ENCODE results near the gene BOC.

DNA sequence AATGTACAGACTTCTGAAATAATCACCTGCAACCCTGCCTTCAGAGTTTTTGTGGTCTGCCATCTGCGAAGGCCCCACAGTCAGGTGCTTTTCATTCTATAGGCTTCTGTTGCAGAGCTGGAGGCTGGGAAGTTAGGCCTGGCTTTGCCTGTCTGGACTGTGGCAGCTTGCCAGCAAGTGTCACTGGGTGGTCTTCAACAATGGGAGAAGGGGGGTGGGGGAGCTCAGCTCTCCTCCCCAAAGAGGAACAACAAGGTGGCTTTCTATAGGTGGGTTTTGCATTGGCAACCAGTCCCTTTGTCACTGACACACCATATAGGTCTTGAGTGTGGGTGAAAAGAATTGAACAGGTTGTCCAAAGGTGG lies 7.3 kb downstream of the BOC start:
- TF ChIP-seq CTCF (CRISPR knock-in tag; IDR thresholded peaks at IDR 0.05) (no peak), ZBTB33 (CRISPR knock-in tag; IDR thresholded peaks at IDR 0.05) (no peak), ZFAT (CRISPR knock-in tag; conservative IDR thresholded peaks at IDR 0.05) (no peak), ESRRA (CRISPR knock-in tag; IDR thresholded peaks at IDR 0.05; ENCODE audit: low read depth) (no peak)
- TF ChIP-seq, protein P1, sequence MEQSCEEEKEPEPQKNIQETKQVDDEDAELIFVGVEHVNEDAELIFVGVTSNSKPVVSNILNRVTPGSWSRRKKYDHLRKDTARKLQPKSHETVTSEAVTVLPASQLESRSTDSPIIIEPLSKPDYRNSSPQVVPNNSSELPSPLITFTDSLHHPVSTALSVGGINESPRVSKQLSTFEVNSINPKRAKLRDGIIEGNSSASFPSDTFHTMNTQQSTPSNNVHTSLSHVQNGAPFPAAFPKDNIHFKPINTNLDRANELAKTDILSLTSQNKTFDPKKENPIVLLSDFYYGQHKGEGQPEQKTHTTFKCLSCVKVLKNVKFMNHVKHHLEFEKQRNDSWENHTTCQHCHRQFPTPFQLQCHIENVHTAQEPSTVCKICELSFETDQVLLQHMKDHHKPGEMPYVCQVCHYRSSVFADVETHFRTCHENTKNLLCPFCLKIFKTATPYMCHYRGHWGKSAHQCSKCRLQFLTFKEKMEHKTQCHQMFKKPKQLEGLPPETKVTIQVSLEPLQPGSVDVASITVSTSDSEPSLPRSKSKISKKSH (CRISPR knock-in tag; IDR thresholded peaks at IDR 0.05; ENCODE audit: borderline replicate concordance) = no peak
- TF ChIP-seq, protein P2, sequence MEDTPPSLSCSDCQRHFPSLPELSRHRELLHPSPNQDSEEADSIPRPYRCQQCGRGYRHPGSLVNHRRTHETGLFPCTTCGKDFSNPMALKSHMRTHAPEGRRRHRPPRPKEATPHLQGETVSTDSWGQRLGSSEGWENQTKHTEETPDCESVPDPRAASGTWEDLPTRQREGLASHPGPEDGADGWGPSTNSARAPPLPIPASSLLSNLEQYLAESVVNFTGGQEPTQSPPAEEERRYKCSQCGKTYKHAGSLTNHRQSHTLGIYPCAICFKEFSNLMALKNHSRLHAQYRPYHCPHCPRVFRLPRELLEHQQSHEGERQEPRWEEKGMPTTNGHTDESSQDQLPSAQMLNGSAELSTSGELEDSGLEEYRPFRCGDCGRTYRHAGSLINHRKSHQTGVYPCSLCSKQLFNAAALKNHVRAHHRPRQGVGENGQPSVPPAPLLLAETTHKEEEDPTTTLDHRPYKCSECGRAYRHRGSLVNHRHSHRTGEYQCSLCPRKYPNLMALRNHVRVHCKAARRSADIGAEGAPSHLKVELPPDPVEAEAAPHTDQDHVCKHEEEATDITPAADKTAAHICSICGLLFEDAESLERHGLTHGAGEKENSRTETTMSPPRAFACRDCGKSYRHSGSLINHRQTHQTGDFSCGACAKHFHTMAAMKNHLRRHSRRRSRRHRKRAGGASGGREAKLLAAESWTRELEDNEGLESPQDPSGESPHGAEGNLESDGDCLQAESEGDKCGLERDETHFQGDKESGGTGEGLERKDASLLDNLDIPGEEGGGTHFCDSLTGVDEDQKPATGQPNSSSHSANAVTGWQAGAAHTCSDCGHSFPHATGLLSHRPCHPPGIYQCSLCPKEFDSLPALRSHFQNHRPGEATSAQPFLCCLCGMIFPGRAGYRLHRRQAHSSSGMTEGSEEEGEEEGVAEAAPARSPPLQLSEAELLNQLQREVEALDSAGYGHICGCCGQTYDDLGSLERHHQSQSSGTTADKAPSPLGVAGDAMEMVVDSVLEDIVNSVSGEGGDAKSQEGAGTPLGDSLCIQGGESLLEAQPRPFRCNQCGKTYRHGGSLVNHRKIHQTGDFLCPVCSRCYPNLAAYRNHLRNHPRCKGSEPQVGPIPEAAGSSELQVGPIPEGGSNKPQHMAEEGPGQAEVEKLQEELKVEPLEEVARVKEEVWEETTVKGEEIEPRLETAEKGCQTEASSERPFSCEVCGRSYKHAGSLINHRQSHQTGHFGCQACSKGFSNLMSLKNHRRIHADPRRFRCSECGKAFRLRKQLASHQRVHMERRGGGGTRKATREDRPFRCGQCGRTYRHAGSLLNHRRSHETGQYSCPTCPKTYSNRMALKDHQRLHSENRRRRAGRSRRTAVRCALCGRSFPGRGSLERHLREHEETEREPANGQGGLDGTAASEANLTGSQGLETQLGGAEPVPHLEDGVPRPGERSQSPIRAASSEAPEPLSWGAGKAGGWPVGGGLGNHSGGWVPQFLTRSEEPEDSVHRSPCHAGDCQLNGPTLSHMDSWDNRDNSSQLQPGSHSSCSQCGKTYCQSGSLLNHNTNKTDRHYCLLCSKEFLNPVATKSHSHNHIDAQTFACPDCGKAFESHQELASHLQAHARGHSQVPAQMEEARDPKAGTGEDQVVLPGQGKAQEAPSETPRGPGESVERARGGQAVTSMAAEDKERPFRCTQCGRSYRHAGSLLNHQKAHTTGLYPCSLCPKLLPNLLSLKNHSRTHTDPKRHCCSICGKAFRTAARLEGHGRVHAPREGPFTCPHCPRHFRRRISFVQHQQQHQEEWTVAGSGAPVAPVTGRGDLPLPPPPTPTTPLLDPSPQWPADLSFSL (CRISPR knock-in tag; IDR thresholded peaks at IDR 0.05) = no peak
- TF ChIP-seq, protein P3, sequence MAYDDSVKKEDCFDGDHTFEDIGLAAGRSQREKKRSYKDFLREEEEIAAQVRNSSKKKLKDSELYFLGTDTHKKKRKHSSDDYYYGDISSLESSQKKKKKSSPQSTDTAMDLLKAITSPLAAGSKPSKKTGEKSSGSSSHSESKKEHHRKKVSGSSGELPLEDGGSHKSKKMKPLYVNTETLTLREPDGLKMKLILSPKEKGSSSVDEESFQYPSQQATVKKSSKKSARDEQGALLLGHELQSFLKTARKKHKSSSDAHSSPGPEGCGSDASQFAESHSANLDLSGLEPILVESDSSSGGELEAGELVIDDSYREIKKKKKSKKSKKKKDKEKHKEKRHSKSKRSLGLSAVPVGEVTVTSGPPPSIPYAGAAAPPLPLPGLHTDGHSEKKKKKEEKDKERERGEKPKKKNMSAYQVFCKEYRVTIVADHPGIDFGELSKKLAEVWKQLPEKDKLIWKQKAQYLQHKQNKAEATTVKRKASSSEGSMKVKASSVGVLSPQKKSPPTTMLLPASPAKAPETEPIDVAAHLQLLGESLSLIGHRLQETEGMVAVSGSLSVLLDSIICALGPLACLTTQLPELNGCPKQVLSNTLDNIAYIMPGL (CRISPR knock-in tag; IDR thresholded peaks at IDR 0.05; ENCODE audit: borderline replicate concordance in 1 of 2, low read depth in 1 of 2) = no peak

All from HepG2 (cell line).